ENCODE results near the gene TMIE. TPM values are rescaled to one million over a fixed set of nuclear protein-coding genes. Genes with fewer than 3 reads are reported as not detected.

TMIE gene
- polyA plus RNA-seq, 1 experiment: not detected

GRCh38 chr3:46669191-46669999, 31.8 kb upstream of the TMIE start:
- DNase-seq (ENCODE audit: low read depth, low spot score): no peak
- ChIA-PET POLR2A (no interaction called here), CTCF (no interaction called here)
- TF ChIP-seq CTCF (IDR thresholded peaks at IDR 0.05; ENCODE audit: low read depth, low read length): no peak
- Histone ChIP-seq H3K27ac (ENCODE audit: low read depth, low read length) (no peak overlapping the region), H3K4me3 (ENCODE audit: low read depth, low read length) (no peak overlapping the region), H3K27me3 (ENCODE audit: control insufficient read depth, insufficient read depth, low read length) (peaks cover 14% of the 10 kb centered on the region), H3K9me3 (ENCODE audit: control insufficient read depth, insufficient read depth, low read length) (no peaks in the 10 kb centered on the region)

GRCh38 chr3:46670000-46670890, 30.9 kb upstream of the TMIE start:
- ChIA-PET POLR2A (no interaction called here), CTCF (no interaction called here)
- no peak for DNase-seq (ENCODE audit: low read depth, low spot score)
- H3K4me3 ChIP-seq (ENCODE audit: low read depth, low read length): no peak overlapping the region
- no peak overlapping the region for H3K27ac ChIP-seq (ENCODE audit: low read depth, low read length)
- TF ChIP-seq CTCF (IDR thresholded peaks at IDR 0.05; ENCODE audit: low read depth, low read length): no peak
- no peaks in the 10 kb centered on the region for H3K9me3 ChIP-seq (ENCODE audit: control insufficient read depth, insufficient read depth, low read length)
- peaks cover 16% of the 10 kb centered on the region for H3K27me3 ChIP-seq (ENCODE audit: control insufficient read depth, insufficient read depth, low read length)

- POLR2A ChIA-PET: no interaction called here
Measured at GRCh38 chr3:46670891-46671427, 30.2 kb upstream of the TMIE start.

GRCh38 chr3:46671541-46672348, 29.4 kb upstream of the TMIE start:
- DNase-seq (ENCODE audit: low read depth, low spot score): no peak
- Histone ChIP-seq H3K27me3 (ENCODE audit: control insufficient read depth, insufficient read depth, low read length) (peaks cover 12% of the 10 kb centered on the region), H3K27ac (ENCODE audit: low read depth, low read length) (no peak overlapping the region), H3K9me3 (ENCODE audit: control insufficient read depth, insufficient read depth, low read length) (no peaks in the 10 kb centered on the region), H3K4me3 (ENCODE audit: low read depth, low read length) (no peak overlapping the region)
- CTCF ChIA-PET: no interaction called here
- POLR2A ChIA-PET: no interaction called here
- no peak for TF ChIP-seq CTCF (IDR thresholded peaks at IDR 0.05; ENCODE audit: low read depth, low read length)

More at GRCh38 chr3:46670891-46671427, 30.2 kb upstream of the TMIE start:
- no peak overlapping the region for H3K4me3 ChIP-seq (ENCODE audit: low read depth, low read length)
- H3K27me3 ChIP-seq (ENCODE audit: control insufficient read depth, insufficient read depth, low read length): peaks cover 12% of the 10 kb centered on the region
- CTCF ChIA-PET: no interaction called here
- H3K9me3 ChIP-seq (ENCODE audit: control insufficient read depth, insufficient read depth, low read length): no peaks in the 10 kb centered on the region
- H3K27ac ChIP-seq (ENCODE audit: low read depth, low read length): no peak overlapping the region
- TF ChIP-seq CTCF (IDR thresholded peaks at IDR 0.05; ENCODE audit: low read depth, low read length): no peak
- DNase-seq (ENCODE audit: low read depth, low spot score): no peak
